Measurements from ENCODE around the gene CERS5.

GRCh38 chr12:50207424-50207823, 40.3 kb upstream of the CERS5 start:
- no peak for TF ChIP-seq JUND (IDR thresholded peaks at IDR 0.05)
- TF ChIP-seq CTCF (IDR thresholded peaks at IDR 0.05; ENCODE audit: low read depth, low read length, missing input control) = no peak
- no peak for TF ChIP-seq RAD21 (IDR thresholded peaks at IDR 0.05)
- no peak for TF ChIP-seq FOXA1 (IDR thresholded peaks at IDR 0.05)
- no peak for TF ChIP-seq MAX (IDR thresholded peaks at IDR 0.05)
- TF ChIP-seq TAF1 (conservative IDR thresholded peaks at IDR 0.05) = no peak
- TF ChIP-seq YY1 (IDR thresholded peaks at IDR 0.05) = no peak
- no peak for TF ChIP-seq EGR1 (IDR thresholded peaks at IDR 0.05; ENCODE audit: low read depth in 2 of 2)
- TF ChIP-seq SP1 (IDR thresholded peaks at IDR 0.05) = no peak
- TF ChIP-seq GABPA (IDR thresholded peaks at IDR 0.05 in 1 of 2, conservative IDR thresholded peaks at IDR 0.05 in 1 of 2) = no peak

Data from liver (tissue), 3 donors.